ENCODE results near the gene EYS.

Gene EYS

DNA sequence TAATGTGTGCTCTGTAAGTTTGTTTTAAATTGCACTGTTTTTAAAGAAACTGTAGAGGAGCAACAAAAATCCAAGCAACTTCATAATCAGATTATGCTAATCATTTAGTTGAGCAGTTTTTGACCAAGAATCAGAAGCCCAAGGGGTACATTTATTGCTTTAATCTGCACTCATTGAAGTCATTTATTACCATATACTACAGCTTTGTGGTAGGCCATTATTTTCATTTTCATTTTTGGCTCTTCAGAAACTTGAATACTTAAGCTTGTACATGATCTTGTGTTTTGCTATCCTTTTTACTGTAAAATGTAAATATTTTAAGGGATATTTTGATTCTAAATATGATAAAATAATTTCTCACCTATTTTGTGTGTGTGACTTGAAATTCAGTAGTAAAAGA lies 1992.9 kb downstream of the EYS start:
- DNase-seq (ENCODE audit: low read depth in 1 of 2, low spot score in 1 of 2) = no peak

DNA sequence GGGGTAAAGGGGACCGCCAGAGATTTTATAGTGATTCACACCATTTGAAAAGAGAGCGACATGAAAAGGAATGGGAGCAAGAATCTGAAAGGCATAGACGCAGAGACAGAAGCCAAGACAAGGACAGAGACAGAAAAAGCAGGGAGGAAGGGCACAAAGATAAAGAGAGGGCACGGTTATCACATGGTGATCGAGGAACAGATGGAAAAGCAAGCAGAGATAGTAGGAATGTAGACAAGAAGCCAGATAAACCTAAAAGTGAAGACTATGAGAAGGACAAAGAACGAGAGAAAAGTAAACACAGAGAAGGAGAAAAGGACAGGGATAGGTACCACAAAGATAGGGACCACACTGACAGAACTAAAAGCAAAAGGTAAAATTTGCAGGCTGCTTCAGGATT lies 1993.7 kb downstream of the EYS start:
- DNase-seq (ENCODE audit: low read depth in 1 of 2, low spot score in 1 of 2) = no peak

DNA sequence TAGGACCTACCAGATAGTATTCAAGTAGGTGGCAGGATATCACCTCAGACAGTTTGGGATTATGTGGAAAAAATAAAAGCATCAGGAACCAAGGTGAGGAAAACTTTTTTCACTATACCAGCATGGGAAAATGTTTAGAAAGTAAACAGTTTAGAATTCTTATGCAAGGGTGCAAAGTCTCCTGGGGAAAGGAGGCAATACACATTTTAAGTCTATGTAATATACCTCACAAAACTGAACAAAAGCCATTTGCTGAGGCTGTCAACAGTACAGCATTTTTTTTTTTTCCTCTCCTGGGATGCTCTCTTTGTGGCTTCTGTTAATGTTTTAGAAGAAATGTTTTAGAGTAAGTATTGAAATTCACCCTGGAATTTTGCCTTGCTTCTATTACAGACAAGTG lies 1997.9 kb downstream of the EYS start:
- no peak for DNase-seq (ENCODE audit: low read depth in 1 of 2, low spot score in 1 of 2)

DNA sequence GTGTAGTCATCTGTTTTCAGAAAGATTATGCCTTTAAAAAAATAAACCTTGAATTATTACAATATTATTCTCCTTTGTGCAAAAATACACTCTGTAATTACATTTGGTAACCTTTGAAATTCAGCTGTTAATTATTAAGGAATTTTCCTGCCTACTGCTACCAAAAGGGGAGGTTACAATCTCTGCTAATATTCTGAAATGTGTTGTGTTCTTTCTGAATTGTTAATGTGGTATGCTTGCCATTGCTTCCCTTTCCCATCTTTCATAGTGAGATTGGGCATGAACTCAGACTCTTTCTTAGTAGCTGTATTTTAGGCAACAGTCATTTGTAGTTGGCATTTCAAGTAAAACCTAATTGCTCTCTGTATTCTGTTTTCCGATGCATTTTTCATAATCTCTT lies 1998.4 kb downstream of the EYS start:
- no peak for DNase-seq (ENCODE audit: low read depth in 1 of 2, low spot score in 1 of 2)

DNA sequence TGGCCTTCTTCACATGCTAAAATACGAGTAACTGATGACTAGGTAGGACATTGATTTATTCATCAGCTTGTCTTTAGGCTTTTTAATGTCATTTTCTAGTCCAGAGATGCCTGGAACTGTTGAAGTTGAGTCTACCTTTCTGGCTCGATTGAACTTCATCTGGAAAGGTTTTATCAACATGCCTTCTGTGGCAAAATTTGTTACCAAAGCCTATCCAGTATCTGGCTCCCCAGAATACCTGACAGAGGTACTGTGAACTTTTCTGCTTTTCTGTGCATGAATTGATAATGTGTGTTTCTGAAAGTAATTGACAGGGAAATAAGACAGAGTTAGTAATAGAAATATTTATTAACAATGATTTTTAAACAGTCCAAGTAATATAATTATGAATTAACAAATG lies 2000.4 kb downstream of the EYS start:
- no peak for DNase-seq (ENCODE audit: low read depth in 1 of 2, low spot score in 1 of 2)

DNA sequence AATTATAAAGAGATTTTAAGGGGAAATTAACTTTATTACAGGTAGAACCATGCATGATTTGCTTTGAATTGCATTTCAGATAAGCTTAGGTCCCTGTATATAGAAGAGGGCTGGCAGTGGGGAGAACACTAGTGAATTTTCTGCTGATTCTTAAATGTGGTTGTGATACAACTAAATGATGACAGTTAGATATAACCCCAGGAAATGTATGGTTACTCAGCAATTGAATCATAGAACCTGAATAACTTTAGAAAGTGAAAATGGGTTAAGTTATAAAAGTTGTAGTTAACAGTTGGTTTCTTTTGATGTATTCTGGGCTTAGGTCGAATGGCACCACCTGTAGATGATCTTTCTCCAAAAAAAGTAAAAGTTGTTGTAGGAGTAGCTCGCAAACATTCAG lies 2001.3 kb downstream of the EYS start:
- no peak for DNase-seq (ENCODE audit: low read depth in 1 of 2, low spot score in 1 of 2)

DNA sequence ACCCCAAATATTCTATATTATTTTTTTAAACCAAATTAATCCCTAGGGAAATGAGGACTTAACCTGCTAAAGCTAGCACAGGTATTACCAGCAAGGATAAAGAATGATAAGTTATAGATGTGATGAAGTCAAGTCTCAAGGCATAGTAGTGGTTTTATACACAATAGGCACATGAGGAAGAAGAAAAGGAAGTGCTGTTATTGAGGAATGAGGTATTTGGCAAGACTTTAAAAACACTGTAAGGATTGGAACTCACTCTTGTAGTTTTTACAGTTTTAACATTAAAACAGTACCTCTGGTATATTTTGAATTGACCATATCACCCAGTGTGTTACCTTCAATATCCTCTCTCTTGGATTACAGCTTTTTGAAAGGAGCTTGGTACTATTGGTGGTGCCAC lies 2016.8 kb downstream of the EYS start:
- no peak for DNase-seq (ENCODE audit: low read depth in 1 of 2, low spot score in 1 of 2)

DNA sequence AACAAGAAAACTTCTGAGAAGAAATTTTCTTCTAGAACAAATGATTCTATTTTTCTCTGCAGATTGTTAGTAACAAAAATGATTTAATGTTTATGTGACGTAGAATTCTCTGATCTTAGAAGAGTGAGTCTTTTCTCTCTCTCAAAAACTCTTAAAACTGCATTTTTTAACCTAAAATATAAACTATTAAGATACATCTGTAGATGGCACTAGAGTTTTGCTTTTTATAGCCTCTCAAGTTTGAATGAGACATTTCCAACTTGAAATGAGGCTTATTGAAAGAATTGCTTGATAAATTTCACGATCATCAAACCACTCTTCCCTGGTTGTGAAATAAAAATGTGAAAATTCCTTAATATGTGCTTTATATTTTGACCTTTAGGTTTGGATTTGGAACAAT lies 2017.6 kb downstream of the EYS start:
- no peak for DNase-seq (ENCODE audit: low read depth in 1 of 2, low spot score in 1 of 2)

DNA sequence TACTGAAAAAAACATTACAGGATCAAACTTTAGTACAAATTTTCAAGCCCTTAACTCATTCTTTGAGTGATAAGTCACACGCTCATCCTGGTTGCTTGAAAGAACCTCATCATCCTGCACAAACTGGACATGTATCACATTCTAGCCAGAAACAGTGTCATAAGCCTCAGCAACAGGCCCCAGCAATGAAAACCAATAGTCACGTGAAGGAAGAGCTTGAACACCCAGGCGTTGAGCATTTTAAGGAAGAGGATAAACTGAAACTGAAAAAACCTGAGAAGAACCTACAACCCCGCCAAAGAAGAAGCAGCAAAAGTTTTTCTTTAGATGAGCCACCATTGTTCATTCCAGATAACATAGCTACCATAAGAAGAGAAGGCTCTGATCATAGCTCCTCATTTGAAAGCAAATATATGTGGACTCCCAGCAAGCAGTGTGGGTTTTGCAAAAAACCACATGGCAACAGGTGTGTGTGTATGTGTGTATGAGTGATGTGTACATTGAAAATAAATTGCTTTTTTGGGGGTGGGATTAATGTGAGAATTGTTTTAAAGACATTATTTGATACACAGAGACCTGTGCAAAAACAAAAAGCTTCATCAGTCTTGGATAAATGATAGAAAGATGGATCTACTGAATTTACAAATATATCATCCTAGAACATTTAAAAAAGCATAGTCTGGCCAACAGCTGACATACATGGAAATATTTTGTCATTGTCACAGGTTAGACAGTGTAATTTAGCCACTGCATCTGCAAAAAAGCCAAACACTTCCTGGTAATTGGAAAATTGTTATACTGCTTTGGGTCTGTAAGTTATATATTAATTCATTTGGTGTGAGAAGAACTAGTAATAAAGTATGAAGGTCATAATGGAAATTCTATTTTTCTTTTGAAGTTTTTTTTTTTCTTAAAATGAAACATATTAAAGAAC lies 2021.3 kb downstream of the EYS start:
- DNase-seq (ENCODE audit: low read depth in 1 of 2, low spot score in 1 of 2) = no peak

DNA sequence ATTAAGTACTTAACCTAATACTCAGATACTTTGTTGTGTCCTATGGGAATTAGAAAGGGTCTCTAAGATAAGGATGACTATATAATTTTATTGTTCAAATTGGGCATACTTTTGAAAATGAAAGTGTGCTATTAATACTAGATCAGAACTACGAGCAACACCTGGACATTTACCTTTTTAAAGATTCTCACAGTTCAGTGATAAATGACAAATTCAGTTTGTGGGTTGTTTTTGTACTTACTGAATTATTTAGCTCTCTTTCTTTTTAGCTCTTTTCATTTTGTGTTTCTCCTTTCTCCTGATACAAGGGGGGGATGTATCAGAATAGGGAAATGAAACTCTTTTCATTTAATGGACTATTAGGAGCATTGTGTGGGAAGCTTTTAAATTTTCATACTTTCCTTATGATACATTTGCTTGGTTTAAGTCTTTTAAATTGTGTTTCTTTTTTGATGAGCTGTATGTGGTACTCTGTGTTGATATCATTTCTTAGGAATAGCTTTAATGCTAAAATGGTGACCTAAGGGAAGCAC lies 2023.9 kb downstream of the EYS start:
- DNase-seq (ENCODE audit: low read depth in 1 of 2, low spot score in 1 of 2) = no peak

DNA sequence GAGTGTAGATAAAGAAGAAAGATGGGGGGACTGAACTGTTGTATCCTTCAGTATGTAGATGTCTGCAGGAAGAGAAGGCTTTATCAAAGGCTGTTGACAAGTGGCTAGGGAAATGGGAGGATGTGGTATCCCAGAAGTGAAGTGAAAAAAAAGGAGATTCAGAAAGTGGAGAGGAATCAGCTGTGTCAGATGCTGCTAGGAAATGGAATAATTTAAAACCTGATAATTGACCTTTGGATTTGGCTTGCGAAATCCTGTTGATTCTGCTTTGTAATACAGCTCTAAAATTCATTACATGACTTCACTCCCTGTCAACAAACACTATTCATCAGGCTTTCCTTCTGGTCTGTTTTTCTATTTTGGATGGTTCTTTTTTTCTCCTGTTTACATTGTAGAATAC lies 2029.7 kb downstream of the EYS start:
- DNase-seq (ENCODE audit: low read depth in 1 of 2, low spot score in 1 of 2) = no peak

DNA sequence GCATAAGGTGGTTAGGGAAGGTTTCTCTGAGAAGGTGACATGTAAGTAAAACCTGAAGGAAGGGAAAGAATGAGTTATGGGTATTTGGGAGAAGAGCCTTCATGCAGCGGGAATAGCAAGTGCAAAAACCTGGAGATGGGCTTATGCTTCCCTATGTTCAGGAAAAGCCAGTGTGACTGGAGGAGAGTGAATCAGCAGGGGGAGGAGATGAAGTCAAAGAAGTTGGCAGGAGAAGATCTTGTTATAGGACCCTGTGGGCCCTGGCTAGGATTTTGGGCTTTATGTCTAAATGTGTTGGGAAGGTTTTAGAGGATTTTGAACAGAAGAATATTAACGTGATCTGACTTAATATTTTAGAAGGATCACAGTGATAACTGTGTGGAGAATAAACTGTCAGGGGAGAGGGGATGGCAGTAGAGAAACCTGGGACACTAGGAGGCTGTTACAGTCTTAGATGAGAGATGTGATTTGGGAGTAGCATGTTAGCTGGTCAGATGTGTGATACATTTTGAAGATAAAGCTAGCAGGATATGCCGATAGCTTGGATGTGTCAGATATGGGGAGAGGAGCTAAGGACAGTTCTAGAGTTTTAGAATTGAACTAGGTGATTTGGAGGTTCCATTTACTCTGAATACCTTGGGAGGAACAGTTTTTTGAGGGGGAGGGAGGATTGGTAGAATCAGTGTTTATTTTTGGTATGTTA lies 2030.5 kb downstream of the EYS start:
- DNase-seq (ENCODE audit: low read depth in 1 of 2, low spot score in 1 of 2) = no peak

DNA sequence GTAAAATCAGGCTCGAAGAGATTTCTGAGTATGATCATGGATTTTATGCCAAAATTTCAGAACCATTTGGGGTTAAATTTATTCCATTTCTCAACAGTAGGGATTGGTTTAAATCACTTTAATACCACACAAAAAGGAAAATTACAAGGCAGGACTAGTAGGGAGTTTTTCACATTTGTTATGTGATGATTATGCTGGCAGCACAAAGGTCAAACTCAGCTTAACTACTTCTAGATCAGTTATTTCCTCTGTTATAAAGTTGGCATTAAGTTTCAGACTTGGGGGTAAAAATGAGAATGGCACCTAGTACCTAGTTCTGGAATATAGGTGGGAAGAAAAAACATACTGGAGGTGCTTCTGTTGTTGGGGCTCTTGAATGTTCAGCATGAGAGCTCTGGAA lies 2031.9 kb downstream of the EYS start:
- DNase-seq (ENCODE audit: low read depth in 1 of 2, low spot score in 1 of 2) = no peak

DNA sequence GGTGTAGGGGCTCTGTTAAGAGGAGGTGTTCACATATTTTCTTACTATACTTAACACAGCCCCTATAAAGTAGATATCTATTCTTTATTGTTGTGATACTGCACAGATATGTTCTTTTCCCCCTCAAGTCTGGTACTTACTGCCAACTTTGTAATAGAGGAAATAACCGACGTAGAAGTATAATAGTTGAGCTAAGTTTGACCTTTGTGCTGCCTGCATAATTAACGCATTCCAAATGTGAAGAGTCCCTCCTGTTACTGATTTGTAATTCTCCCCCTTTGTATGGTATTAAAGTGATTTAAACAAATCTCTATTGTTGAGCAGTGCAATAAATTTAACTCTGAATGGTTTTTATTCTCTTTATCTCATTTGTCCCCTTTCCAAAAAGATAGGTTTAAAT lies 2032.4 kb downstream of the EYS start:
- no peak for DNase-seq (ENCODE audit: low read depth in 1 of 2, low spot score in 1 of 2)

DNA sequence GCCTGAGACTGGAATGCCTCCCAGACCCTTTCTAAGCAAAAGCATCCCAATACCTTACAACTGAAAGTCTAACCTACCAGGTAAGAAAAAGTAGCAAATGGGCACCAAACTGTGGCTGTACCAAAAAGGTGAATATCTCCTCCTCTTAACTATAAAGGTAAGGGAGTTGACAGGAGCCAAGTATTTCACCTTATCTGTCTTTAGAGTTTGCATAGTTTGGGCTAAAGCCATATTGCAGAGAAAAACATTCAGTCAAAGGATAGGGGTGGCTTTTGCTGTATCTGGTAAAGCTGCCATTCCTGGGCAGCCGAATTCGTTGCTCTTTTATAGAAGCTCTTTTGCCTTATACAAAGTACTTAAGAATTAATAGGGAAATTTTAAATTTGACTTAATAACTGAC lies 2033.3 kb downstream of the EYS start:
- no peak for DNase-seq (ENCODE audit: low read depth in 1 of 2, low spot score in 1 of 2)

DNA sequence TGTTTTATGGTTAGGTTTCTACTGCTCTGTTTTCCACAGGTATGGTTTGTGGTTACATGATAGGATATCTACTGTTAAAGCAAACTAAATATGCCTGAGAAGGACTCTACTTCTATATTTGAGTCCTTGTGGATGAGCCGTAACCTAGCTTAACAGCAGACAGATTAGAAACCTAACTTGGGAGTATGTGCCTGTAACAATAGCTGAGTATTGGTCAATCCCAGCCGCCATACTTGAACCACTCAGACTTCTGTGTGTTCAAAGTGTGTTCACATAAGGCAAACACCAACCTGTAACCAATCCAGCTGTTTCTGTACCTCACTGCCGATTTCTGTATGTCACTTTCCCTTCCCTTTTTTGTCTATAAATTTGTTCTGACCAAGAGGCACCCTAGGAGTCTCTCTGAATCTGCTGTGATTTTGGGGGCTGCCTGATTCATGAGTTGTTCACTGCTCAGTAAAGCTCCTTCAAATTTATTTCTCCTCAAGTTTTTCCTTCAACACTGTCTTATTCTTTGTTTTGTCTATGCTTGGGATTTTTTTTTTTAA lies 2034.4 kb downstream of the EYS start:
- DNase-seq (ENCODE audit: low read depth in 1 of 2, low spot score in 1 of 2) = no peak

DNA sequence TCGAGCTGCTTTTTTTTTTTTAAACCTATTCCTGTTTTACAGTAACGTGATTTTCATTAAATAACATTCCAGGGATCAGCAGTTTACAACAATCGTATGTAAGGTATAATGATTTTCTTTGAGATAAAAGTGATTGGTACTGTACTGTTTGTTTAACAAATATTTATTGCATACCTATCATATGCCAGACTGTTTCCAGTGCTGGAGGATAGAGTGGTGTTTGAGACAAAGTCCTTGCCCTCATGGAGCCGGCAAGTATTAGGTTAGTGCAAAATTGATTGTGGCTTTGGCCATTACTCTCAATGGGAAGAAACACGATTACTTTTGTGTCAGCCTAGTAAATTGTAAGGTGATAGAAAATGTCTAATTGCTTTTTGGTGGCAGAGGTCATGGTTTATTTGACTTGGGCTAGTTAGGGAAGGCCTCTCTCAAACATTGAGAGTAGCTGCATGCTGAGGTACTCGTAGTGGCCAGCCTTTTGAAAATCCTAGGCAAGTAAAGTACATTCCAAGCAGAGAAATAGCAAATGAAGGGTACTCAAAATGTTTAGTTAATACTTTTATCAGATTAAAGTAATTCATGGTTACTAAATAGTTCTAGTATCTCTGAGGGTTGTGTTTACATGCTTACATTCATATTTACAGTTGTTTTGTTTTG lies 2035.8 kb downstream of the EYS start:
- DNase-seq (ENCODE audit: low read depth in 1 of 2, low spot score in 1 of 2) = no peak
